DND-41 (cell line): Measurements from ENCODE around the gene RIPOR3.

Experiments
- ATAC-seq: fragments of 200-7000 bp; cut with Tn5 transposase; 3 replicates; pipeline ENCODE4 v1.9.1; 2021; ENCODE audit warnings: low read depth; ENCODE audit not compliant: insufficient read depth
- DNase-seq: peaks from one replicate; pipeline ENCODE4 v3.0.0-alpha.2; 2020
- H2AFZ ChIP-seq: 2 replicates; pipeline ENCODE4 v1.6.0; 2012; ENCODE audit warnings: low read depth, low read length
- H3K27ac ChIP-seq: 2 replicates; pipeline ENCODE4 v1.5.1; 2012; ENCODE audit warnings: low read length, inconsistent platforms
- H3K27me3 ChIP-seq: fragments of 200-600 bp; sonication (generic); 2 replicates; pipeline ENCODE4 v1.6.0; 2012; ENCODE audit warnings: low read length, mild to moderate bottlenecking, inconsistent platforms; ENCODE audit not compliant: insufficient read depth, poor library complexity
- H3K36me3 ChIP-seq: 2 replicates; pipeline ENCODE4 v1.5.1; 2012; ENCODE audit warnings: low read length, inconsistent platforms; ENCODE audit not compliant: insufficient read depth
- H3K4me1 ChIP-seq: 2 replicates; pipeline ENCODE4 v1.5.1; 2012; ENCODE audit warnings: mild to moderate bottlenecking, low read length; ENCODE audit not compliant: insufficient read depth
- H3K4me2 ChIP-seq: 2 replicates; pipeline ENCODE4 v1.6.0; 2012; ENCODE audit warnings: mild to moderate bottlenecking, moderate library complexity, low read length, inconsistent platforms; ENCODE audit not compliant: insufficient read depth
- H3K4me3 ChIP-seq, 2 experiments: fragments of 200-600 bp in 1 of 2; shearing (Covaris generic) in 1 of 2; 2 replicates each; pipeline ENCODE4 v1.5.1; 2012 to 2016; ENCODE audit warnings: inconsistent platforms in 2 of 2, low read length in 2 of 2, mild to moderate bottlenecking in 2 of 2, low read depth in 1 of 2, moderate library complexity in 1 of 2
- H3K79me2 ChIP-seq: 2 replicates; pipeline ENCODE4 v1.6.0; 2012; ENCODE audit warnings: low read length, inconsistent platforms; ENCODE audit not compliant: insufficient read depth
- H3K9ac ChIP-seq: 2 replicates; pipeline ENCODE4 v1.6.0; 2012; ENCODE audit warnings: low read depth, mild to moderate bottlenecking, inconsistent platforms, low read length, moderate library complexity
- H3K9me3 ChIP-seq: 2 replicates; pipeline ENCODE4 v1.5.1; 2012; ENCODE audit warnings: low read length, moderate library complexity, mild to moderate bottlenecking, inconsistent platforms; ENCODE audit not compliant: insufficient read depth, severe bottlenecking
- H4K20me1 ChIP-seq: 2 replicates; pipeline ENCODE4 v1.6.0; 2012; ENCODE audit warnings: low read length; ENCODE audit not compliant: insufficient read depth
- CTCF ChIP-seq: IDR thresholded peaks from 2 replicates; pipeline ENCODE4 v1.5.1; 2012; ENCODE audit warnings: borderline replicate concordance, low read length, moderate library complexity, mild to moderate bottlenecking; ENCODE audit not compliant: poor library complexity, severe bottlenecking; ENCODE audit errors: extremely low read depth
- EZH2 ChIP-seq: IDR thresholded peaks from 3 replicates; pipeline ENCODE4 v1.6.1; 2012; ENCODE audit warnings: borderline replicate concordance, low read depth, mild to moderate bottlenecking, moderate library complexity, low read length, inconsistent platforms; ENCODE audit not compliant: severe bottlenecking

The RIPOR3 gene

DNA sequence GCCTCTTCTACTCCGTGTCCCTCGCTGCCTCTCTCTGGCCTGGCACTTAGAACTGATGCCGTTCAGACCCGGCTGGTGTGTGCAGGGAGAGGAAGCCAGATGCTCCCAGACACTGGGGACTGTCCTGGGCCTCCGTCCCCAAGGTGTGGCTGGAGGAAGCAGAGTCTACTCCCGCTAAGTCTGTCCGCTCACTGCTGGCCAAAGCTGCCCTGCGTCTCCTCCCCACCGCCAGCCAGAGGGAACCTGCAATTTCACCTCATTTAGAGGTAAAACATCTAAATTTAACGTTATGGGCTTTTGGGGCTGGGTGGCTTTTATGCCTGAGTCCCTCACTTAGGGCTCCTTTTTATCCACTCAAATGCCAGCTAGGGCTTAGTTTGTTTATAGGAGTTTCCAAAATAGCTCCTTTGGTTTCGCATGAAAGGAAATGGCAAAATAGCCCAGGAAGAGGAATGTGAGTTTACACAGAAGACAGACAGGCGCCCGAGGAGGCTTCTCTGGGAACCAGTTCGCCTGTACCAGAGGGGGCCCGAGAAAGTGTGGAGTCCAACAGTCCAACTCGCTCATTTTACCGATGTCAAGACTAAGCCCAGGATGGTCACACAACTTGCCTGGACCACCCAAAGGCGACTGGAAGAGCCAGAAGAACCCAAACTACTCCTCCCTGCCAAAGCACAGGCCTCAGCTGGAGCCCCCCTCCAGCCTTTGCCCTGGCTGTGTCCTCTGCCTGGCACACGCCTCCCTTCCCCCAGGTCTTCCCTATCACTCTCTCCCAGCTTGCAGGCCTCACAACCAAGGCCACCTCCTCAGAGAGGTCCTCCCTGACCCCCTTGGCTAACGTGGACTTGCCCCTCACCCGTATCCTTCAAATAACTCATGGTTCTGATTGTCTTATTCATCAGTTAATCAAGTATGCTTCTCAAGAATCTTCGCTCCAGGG lies 54.5 kb downstream of the RIPOR3 start:
- Histone ChIP-seq H3K9ac (no peak overlapping the region), H3K79me2 (no peaks in the 10 kb centered on the region), H3K27ac (no peak overlapping the region), H3K9me3 (no peaks in the 10 kb centered on the region), H3K4me1 (no peaks in the 10 kb centered on the region), H3K4me3 (no peak overlapping the region), H4K20me1 (peaks cover 12% of the 10 kb centered on the region; the same call in 1 of the 2 replicates), H3K4me2 (no peak overlapping the region), H3K27me3 (no peaks in the 10 kb centered on the region), H3K36me3 (no peaks in the 10 kb centered on the region), H2AFZ (no peak overlapping the region)
- no peak for DNase-seq
- no peak for ATAC-seq
- TF ChIP-seq CTCF, result no peak
- TF ChIP-seq EZH2, result no peak

GRCh38 chr20:50635676-50636600 lies 55.4 kb downstream of the RIPOR3 start:
- Histone ChIP-seq H4K20me1 (peaks cover 12% of the 10 kb centered on the region; the same call in 1 of the 2 replicates), H3K27me3 (no peaks in the 10 kb centered on the region), H3K4me2 (no peak overlapping the region), H3K27ac (no peak overlapping the region), H2AFZ (no peak overlapping the region), H3K79me2 (no peaks in the 10 kb centered on the region), H3K4me3 (no peak overlapping the region), H3K36me3 (no peaks in the 10 kb centered on the region), H3K9me3 (no peaks in the 10 kb centered on the region), H3K4me1 (no peaks in the 10 kb centered on the region), H3K9ac (no peak overlapping the region)
- DNase-seq, result peak; percentile 62
- TF ChIP-seq CTCF (peak; percentile 82), EZH2 (no peak)
- ATAC-seq, result peak; percentile 77

DNA sequence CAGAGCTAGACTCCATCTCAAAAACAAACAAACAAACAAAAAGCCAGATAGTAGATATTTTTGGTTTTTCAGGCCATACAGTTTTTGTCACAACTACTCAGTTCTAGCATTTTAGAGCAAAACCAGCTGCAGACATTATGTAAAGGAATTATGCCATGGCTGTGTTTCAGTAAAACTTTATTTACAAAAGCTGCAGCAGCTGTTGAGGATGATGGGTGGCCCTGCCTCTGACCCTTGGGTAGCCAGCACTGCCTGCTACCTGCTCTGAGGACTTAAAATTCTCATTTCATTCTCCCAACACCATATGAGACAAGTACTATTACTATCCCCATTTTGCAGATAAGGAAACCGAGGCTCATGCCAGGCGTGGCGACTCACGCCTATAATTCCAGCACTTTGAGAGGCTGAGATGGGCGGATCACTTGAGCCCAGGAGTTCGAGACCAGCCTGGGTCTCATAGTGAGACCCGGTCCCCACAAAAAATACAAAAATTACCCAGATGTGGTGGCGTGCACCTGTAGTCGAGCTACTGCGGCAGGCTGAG lies 56.3 kb downstream of the RIPOR3 start:
- H3K27ac ChIP-seq, result no peak overlapping the region
- H3K4me3 ChIP-seq, result no peak overlapping the region
- H2AFZ ChIP-seq, result no peak overlapping the region
- H3K4me2 ChIP-seq, result no peak overlapping the region
- ATAC-seq (no peak), DNase-seq (no peak)
- no peak overlapping the region for H3K9ac ChIP-seq
- no peaks in the 10 kb centered on the region for H3K9me3 ChIP-seq
- no peaks in the 10 kb centered on the region for H3K4me1 ChIP-seq
- H3K79me2 ChIP-seq, result no peaks in the 10 kb centered on the region
- peaks cover 12% of the 10 kb centered on the region; the same call in 1 of the 2 replicates for H4K20me1 ChIP-seq
- H3K27me3 ChIP-seq, result peaks cover 2% of the 10 kb centered on the region
- no peaks in the 10 kb centered on the region for H3K36me3 ChIP-seq
- no peak for TF ChIP-seq CTCF
- TF ChIP-seq EZH2, result no peak
